Endometrium (tissue), 2 donors: Measurements from ENCODE around the gene TAF4.

Experiments used
- FAIRE-seq: peaks from 2 replicates; lab custom pipeline; 2012; peaks lifted over from hg19 to GRCh38; lab: Jason Lieb, UNC
- donor health status: control.
- donor health status: control.

The TAF4 gene

GRCh38 chr20:61940976-61941720 is 124.5 kb downstream of the TAF4 start:
- no peak for FAIRE-seq

- no peak for FAIRE-seq
Observed at GRCh38 chr20:61940491-61940890, 125.2 kb downstream of the TAF4 start.

GRCh38 chr20:61939691-61940360 is 125.9 kb downstream of the TAF4 start:
- FAIRE-seq: no peak

GRCh38 chr20:61938839-61939690 is 126.6 kb downstream of the TAF4 start:
- no peak for FAIRE-seq

GRCh38 chr20:61937963-61938838 is 127.5 kb downstream of the TAF4 start:
- no peak for FAIRE-seq

- no peak for FAIRE-seq
Observed at GRCh38 chr20:61937146-61937962, 128.3 kb downstream of the TAF4 start.

GRCh38 chr20:61936701-61937131 is 129.0 kb downstream of the TAF4 start:
- no peak for FAIRE-seq

GRCh38 chr20:61935926-61936700 is 129.6 kb downstream of the TAF4 start:
- FAIRE-seq: no peak

GRCh38 chr20:61934716-61935530 is 130.8 kb downstream of the TAF4 start:
- no peak for FAIRE-seq

- no peak for FAIRE-seq
Observed at GRCh38 chr20:61933951-61934715, 131.5 kb downstream of the TAF4 start.

- no peak for FAIRE-seq
Observed at GRCh38 chr20:61933481-61933950, 132.2 kb downstream of the TAF4 start.

GRCh38 chr20:61932711-61933480 is 132.8 kb downstream of the TAF4 start:
- no peak for FAIRE-seq

GRCh38 chr20:61932199-61932592 is 133.5 kb downstream of the TAF4 start:
- no peak for FAIRE-seq

- no peak for FAIRE-seq
Observed at GRCh38 chr20:61931476-61932198, 134.0 kb downstream of the TAF4 start.

GRCh38 chr20:61930776-61931475 is 134.8 kb downstream of the TAF4 start:
- no peak for FAIRE-seq
